GM12875 (cell line): ENCODE results near the gene TMEM236.

Source experiments
- H3K4me3 ChIP-seq: one replicate; pipeline ENCODE4 v1.5.1; 2011; ENCODE audit warnings: low read depth, low read length, control low read depth
- TF ChIP-seq, protein P1 (sequence below): IDR thresholded peaks from 2 replicates; pipeline ENCODE4 v1.5.1; 2011; ENCODE audit warnings: low read depth, mild to moderate bottlenecking, control low read depth, inconsistent platforms, low read length, moderate library complexity, borderline replicate concordance; ENCODE audit not compliant: insufficient read depth

TMEM236 gene

GRCh38 chr10:17740668-17741067, 11.3 kb upstream of the TMEM236 start:
- no peak overlapping the region for H3K4me3 ChIP-seq
- TF ChIP-seq, protein P1, sequence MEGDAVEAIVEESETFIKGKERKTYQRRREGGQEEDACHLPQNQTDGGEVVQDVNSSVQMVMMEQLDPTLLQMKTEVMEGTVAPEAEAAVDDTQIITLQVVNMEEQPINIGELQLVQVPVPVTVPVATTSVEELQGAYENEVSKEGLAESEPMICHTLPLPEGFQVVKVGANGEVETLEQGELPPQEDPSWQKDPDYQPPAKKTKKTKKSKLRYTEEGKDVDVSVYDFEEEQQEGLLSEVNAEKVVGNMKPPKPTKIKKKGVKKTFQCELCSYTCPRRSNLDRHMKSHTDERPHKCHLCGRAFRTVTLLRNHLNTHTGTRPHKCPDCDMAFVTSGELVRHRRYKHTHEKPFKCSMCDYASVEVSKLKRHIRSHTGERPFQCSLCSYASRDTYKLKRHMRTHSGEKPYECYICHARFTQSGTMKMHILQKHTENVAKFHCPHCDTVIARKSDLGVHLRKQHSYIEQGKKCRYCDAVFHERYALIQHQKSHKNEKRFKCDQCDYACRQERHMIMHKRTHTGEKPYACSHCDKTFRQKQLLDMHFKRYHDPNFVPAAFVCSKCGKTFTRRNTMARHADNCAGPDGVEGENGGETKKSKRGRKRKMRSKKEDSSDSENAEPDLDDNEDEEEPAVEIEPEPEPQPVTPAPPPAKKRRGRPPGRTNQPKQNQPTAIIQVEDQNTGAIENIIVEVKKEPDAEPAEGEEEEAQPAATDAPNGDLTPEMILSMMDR = no peak

- TF ChIP-seq, protein P1 = peak; percentile 75
- no peak overlapping the region for H3K4me3 ChIP-seq
Observed at GRCh38 chr10:17742918-17743317, 9.1 kb upstream of the TMEM236 start.

- TF ChIP-seq, protein P1 = no peak
- no peak overlapping the region for H3K4me3 ChIP-seq
Observed at GRCh38 chr10:17743437-17743836, 8.6 kb upstream of the TMEM236 start.

GRCh38 chr10:17744341-17744861, 7.6 kb upstream of the TMEM236 start:
- no peak overlapping the region for H3K4me3 ChIP-seq
- TF ChIP-seq, protein P1 = no peak

- H3K4me3 ChIP-seq = no peak overlapping the region
- TF ChIP-seq, protein P1 = no peak
Observed at GRCh38 chr10:17747883-17748550, 4.0 kb upstream of the TMEM236 start.

DNA sequence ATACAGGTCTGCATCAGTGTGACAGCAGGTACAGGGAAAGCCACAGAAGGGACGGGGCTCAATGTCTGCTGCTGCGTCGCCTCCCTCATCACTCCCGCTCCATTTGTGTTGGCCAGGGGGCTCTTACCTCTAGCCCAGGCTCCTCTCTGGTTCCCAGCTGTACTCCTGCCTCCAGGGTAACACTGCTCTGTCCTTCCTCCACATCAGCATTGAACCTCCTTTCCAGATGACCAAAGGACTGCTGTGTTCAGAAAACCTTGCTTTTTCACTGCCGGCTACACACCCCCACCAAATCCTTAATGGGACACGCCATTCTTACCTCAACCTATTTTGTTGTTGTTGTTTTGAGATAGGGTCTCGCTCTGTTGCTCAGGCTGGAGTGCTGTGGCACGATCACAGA, 2.1 kb upstream of the TMEM236 start:
- H3K4me3 ChIP-seq = no peak overlapping the region
- TF ChIP-seq, protein P1 = no peak

- TF ChIP-seq, protein P1 = no peak
- H3K4me3 ChIP-seq = no peak overlapping the region
Observed at GRCh38 chr10:17756557-17757217, 4.7 kb downstream of the TMEM236 start.
